Neural cell (in vitro differentiated cells): Measurements from ENCODE around the gene SH3PXD2A. TPM values are rescaled to one million over a fixed set of nuclear protein-coding genes. Genes with fewer than 3 reads are reported as not detected.

Source experiments
- H2AFZ ChIP-seq: fragments of 200-600, 300-800 bp; sonication (generic), shearing (Covaris generic); 2 replicates; pipeline ENCODE4 v1.6.0; 2014; ENCODE audit warnings: low read depth, mild to moderate bottlenecking, antibody characterized with exemption, low read length, moderate library complexity
- H3F3A ChIP-seq: fragments of 200-600 bp; shearing (Covaris generic); 2 replicates; pipeline ENCODE4 v1.6.1; 2016; ENCODE audit warnings: mild to moderate bottlenecking, moderate library complexity, mixed read lengths, antibody characterized with exemption, low read length; ENCODE audit not compliant: insufficient read depth, poor library complexity, severe bottlenecking
- H3K27ac ChIP-seq: fragments of 200-600, 300-800 bp; sonication (generic), shearing (Covaris generic); 2 replicates; pipeline ENCODE4 v1.5.1; 2014; ENCODE audit warnings: mild to moderate bottlenecking, low read length, moderate library complexity
- H3K27me3 ChIP-seq: fragments of 300-800, 200-600 bp; sonication (generic), shearing (Covaris generic); 2 replicates; pipeline ENCODE4 v1.6.0; 2014; ENCODE audit warnings: mild to moderate bottlenecking, low read depth, low read length, moderate library complexity; ENCODE audit not compliant: insufficient read depth
- H3K36me3 ChIP-seq: fragments of 300-800, 200-600 bp; sonication (generic), shearing (Covaris generic); 2 replicates; pipeline ENCODE4 v1.5.1; 2014; ENCODE audit warnings: mild to moderate bottlenecking, antibody characterized with exemption, low read length, moderate library complexity; ENCODE audit not compliant: insufficient read depth
- H3K4me2 ChIP-seq: fragments of 300-800, 200-600 bp; sonication (generic), shearing (Covaris generic); 2 replicates; pipeline ENCODE4 v1.6.0; 2014; ENCODE audit warnings: mild to moderate bottlenecking, low read length
- H3K4me3 ChIP-seq: fragments of 300-800, 200-600 bp; sonication (generic), shearing (Covaris generic); 2 replicates; pipeline ENCODE4 v1.5.1; 2014; ENCODE audit warnings: mild to moderate bottlenecking, low read length, moderate library complexity
- H3K79me2 ChIP-seq: fragments of 200-600 bp; shearing (Covaris generic); replicated peaks from 2 replicates; pipeline ENCODE4 v1.6.0; 2014; ENCODE audit warnings: mild to moderate bottlenecking, low read length, moderate library complexity; ENCODE audit not compliant: insufficient read depth
- H3K9ac ChIP-seq: fragments of 300-800, 200-600 bp; sonication (generic), shearing (Covaris generic); 2 replicates; pipeline ENCODE4 v1.6.1; 2016; ENCODE audit warnings: mild to moderate bottlenecking, low read length, mixed read lengths
- H3K9me2 ChIP-seq: fragments of 200-600 bp; shearing (Covaris generic); 2 replicates; pipeline ENCODE4 v1.6.1; 2016; ENCODE audit warnings: mild to moderate bottlenecking, low read length, mixed read lengths; ENCODE audit not compliant: insufficient read depth
- H3K9me3 ChIP-seq: fragments of 200-600, 300-800 bp; sonication (generic), shearing (Covaris generic); 2 replicates; pipeline ENCODE4 v1.6.1; 2016; ENCODE audit warnings: mild to moderate bottlenecking, mixed run types, low read length, moderate library complexity, mixed read lengths
- H4K20me1 ChIP-seq: fragments of 200-600 bp; shearing (Covaris generic); 2 replicates; pipeline ENCODE4 v1.6.1; 2016; ENCODE audit warnings: mild to moderate bottlenecking, mixed run types; ENCODE audit not compliant: insufficient read depth
- EP300 ChIP-seq: fragments of 450-650 bp; conservative IDR thresholded peaks from 2 replicates; pipeline ENCODE4 v1.6.1; 2014; ENCODE audit warnings: antibody characterized with exemption, mild to moderate bottlenecking, moderate library complexity; ENCODE audit not compliant: poor library complexity, severe bottlenecking
- EZH2 ChIP-seq: fragments of 200-600, 300-800 bp; shearing (Covaris generic), sonication (generic); IDR thresholded peaks from 2 replicates; pipeline ENCODE4 v1.6.1; 2014; ENCODE audit warnings: antibody characterized with exemption, low read length, borderline replicate concordance, mild to moderate bottlenecking; ENCODE audit not compliant: insufficient read depth, poor library complexity, severe bottlenecking
- MXI1 ChIP-seq: fragments of 450-650 bp; conservative IDR thresholded peaks from 2 replicates; pipeline ENCODE4 v1.6.1; 2014; ENCODE audit warnings: antibody characterized with exemption, mild to moderate bottlenecking; ENCODE audit not compliant: poor library complexity, severe bottlenecking
- POLR2AphosphoS5 ChIP-seq: IDR thresholded peaks from 2 replicates; pipeline ENCODE4 v1.6.1; 2012
- RAD21 ChIP-seq: fragments of 450-650 bp; conservative IDR thresholded peaks from 2 replicates; pipeline ENCODE4 v1.6.1; 2014; ENCODE audit warnings: antibody characterized with exemption, mild to moderate bottlenecking, moderate library complexity
- SMC3 ChIP-seq: fragments of 450-650 bp; conservative IDR thresholded peaks from 2 replicates; pipeline ENCODE4 v1.6.1; 2014; ENCODE audit warnings: antibody characterized with exemption, mild to moderate bottlenecking, moderate library complexity; ENCODE audit not compliant: poor library complexity
- polyA plus RNA-seq: library from polyadenylated mRNA; depleted of rRNA; stranded (reverse); fragments of >200 nt; gene quantifications from 2 replicates; pipeline ENCODE4 v1.2.3, GENCODE V29; 2014
- TF ChIP-seq, protein P1 (sequence below): fragments of 450-650 bp; IDR thresholded peaks from 2 replicates; pipeline ENCODE4 v1.5.1; 2014; ENCODE audit warnings: antibody characterized with exemption, mild to moderate bottlenecking, moderate library complexity; ENCODE audit not compliant: poor library complexity, severe bottlenecking
- TF ChIP-seq, protein P2 (sequence below): IDR thresholded peaks from 2 replicates; pipeline ENCODE4 v1.6.1; 2012; ENCODE audit warnings: borderline replicate concordance

SH3PXD2A gene
- polyA plus RNA-seq, 1 donor from 2014 or later: 5.2 TPM

DNA sequence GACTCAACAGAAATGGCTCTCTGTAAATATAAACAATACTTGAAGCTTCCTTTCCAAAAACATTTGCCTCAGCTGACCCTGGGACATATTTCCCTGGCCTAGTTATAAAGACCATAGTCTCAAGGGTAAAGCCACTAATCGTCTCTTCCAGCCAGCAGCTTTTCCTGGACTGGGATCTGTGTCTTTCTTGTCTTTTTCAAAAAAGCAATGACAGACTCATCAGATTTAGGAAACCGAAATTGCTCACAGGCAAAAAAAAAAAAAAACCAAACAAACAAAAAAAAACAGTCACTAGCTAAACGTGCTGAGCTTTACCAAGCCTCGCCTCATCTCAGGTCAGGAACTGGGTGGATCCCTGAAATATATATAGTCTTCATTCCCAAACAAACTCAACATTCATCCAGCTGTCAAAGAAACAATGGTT, 39.1 kb upstream of the SH3PXD2A start:
- no peak overlapping the region for H3K9ac ChIP-seq
- H3K9me3 ChIP-seq: no peaks in the 10 kb centered on the region
- H3K4me3 ChIP-seq: no peak overlapping the region
- H4K20me1 ChIP-seq: no peaks in the 10 kb centered on the region
- H3K9me2 ChIP-seq: no peaks in the 10 kb centered on the region
- no peaks in the 10 kb centered on the region for H3K27me3 ChIP-seq
- no peak overlapping the region for H2AFZ ChIP-seq
- H3K4me2 ChIP-seq: no peak overlapping the region
- no peaks in the 10 kb centered on the region for H3K79me2 ChIP-seq
- TF ChIP-seq, protein P1, sequence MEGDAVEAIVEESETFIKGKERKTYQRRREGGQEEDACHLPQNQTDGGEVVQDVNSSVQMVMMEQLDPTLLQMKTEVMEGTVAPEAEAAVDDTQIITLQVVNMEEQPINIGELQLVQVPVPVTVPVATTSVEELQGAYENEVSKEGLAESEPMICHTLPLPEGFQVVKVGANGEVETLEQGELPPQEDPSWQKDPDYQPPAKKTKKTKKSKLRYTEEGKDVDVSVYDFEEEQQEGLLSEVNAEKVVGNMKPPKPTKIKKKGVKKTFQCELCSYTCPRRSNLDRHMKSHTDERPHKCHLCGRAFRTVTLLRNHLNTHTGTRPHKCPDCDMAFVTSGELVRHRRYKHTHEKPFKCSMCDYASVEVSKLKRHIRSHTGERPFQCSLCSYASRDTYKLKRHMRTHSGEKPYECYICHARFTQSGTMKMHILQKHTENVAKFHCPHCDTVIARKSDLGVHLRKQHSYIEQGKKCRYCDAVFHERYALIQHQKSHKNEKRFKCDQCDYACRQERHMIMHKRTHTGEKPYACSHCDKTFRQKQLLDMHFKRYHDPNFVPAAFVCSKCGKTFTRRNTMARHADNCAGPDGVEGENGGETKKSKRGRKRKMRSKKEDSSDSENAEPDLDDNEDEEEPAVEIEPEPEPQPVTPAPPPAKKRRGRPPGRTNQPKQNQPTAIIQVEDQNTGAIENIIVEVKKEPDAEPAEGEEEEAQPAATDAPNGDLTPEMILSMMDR: no peak
- TF ChIP-seq MXI1 (no peak), SMC3 (no peak), EZH2 (no peak), RAD21 (no peak), EP300 (no peak)
- TF ChIP-seq, protein P2, sequence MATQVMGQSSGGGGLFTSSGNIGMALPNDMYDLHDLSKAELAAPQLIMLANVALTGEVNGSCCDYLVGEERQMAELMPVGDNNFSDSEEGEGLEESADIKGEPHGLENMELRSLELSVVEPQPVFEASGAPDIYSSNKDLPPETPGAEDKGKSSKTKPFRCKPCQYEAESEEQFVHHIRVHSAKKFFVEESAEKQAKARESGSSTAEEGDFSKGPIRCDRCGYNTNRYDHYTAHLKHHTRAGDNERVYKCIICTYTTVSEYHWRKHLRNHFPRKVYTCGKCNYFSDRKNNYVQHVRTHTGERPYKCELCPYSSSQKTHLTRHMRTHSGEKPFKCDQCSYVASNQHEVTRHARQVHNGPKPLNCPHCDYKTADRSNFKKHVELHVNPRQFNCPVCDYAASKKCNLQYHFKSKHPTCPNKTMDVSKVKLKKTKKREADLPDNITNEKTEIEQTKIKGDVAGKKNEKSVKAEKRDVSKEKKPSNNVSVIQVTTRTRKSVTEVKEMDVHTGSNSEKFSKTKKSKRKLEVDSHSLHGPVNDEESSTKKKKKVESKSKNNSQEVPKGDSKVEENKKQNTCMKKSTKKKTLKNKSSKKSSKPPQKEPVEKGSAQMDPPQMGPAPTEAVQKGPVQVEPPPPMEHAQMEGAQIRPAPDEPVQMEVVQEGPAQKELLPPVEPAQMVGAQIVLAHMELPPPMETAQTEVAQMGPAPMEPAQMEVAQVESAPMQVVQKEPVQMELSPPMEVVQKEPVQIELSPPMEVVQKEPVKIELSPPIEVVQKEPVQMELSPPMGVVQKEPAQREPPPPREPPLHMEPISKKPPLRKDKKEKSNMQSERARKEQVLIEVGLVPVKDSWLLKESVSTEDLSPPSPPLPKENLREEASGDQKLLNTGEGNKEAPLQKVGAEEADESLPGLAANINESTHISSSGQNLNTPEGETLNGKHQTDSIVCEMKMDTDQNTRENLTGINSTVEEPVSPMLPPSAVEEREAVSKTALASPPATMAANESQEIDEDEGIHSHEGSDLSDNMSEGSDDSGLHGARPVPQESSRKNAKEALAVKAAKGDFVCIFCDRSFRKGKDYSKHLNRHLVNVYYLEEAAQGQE: no peak
- H3K36me3 ChIP-seq: peaks cover 7% of the 10 kb centered on the region
- H3K27ac ChIP-seq: no peak overlapping the region
- H3F3A ChIP-seq: no peaks in the 10 kb centered on the region

- Histone ChIP-seq H3K9me2 (no peaks in the 10 kb centered on the region), H2AFZ (no peak overlapping the region), H4K20me1 (no peaks in the 10 kb centered on the region), H3K4me2 (no peak overlapping the region), H3K79me2 (no peaks in the 10 kb centered on the region), H3K9ac (no peak overlapping the region), H3K27me3 (no peaks in the 10 kb centered on the region), H3K9me3 (no peaks in the 10 kb centered on the region), H3K36me3 (peaks cover 4% of the 10 kb centered on the region), H3K4me3 (no peak overlapping the region), H3K27ac (no peak overlapping the region), H3F3A (no peaks in the 10 kb centered on the region)
- TF ChIP-seq MXI1: no peak
Observed at GRCh38 chr10:103893817-103894216, 38.4 kb upstream of the SH3PXD2A start.

GRCh38 chr10:103892181-103892580, 36.8 kb upstream of the SH3PXD2A start:
- no peaks in the 10 kb centered on the region for H3F3A ChIP-seq
- no peaks in the 10 kb centered on the region for H3K9me2 ChIP-seq
- TF ChIP-seq, protein P2: no peak
- TF ChIP-seq RAD21 (no peak), POLR2AphosphoS5 (no peak)
- TF ChIP-seq, protein P1: no peak
- no peak overlapping the region for H3K9ac ChIP-seq
- no peak overlapping the region for H3K4me3 ChIP-seq
- H3K27ac ChIP-seq: no peak overlapping the region
- no peaks in the 10 kb centered on the region for H3K9me3 ChIP-seq
- H3K79me2 ChIP-seq: no peaks in the 10 kb centered on the region
- H3K4me2 ChIP-seq: no peak overlapping the region
- H3K36me3 ChIP-seq: no peaks in the 10 kb centered on the region
- H3K27me3 ChIP-seq: no peaks in the 10 kb centered on the region
- no peak overlapping the region for H2AFZ ChIP-seq
- H4K20me1 ChIP-seq: no peaks in the 10 kb centered on the region
